ENCODE results near the gene CRIM1.

DNA sequence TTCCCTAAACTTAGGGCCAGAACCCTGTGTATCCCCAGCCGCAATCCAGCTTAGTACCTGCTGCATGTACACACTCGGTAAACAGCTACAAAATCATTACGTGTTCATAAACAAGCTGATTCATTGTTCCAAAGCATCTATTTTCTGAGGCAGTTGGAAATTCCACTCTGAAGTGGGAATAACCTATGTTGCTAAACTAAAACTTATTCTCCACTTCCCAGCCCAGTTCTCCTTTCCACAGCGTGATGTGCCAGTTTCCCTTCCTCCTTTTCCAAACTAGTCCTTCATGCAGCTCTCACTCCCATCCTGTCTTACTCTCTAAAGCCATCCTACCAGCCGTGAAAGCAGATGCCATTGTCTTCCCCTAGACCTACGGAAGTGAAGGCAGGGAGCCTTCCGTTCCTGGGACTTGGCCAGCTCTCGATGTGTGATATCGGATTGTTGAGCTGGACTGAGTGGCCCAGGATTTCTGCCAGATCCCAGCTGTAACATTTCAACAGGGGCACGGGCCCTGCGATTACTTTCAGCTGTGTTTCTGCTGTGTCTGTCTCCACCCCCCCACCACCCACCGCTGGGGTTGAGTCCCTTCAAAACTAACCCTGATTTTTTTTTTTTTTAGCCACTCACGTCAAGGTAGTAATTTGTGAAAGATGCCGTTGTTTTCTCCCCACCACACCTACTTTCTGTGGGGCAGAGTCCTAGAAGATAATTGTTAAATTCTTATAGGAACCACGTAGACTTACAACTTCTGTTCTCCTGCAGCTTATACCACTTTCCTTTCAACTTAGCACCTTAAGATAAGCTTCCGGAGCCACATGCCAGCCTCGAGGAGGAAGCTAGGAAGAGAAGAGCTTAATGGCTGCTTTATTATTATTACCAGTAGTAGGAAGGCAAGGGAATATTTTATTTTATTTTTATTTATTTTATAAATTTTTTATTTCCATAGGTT, 100.9 kb downstream of the CRIM1 start:
- TF ChIP-seq, protein P1, sequence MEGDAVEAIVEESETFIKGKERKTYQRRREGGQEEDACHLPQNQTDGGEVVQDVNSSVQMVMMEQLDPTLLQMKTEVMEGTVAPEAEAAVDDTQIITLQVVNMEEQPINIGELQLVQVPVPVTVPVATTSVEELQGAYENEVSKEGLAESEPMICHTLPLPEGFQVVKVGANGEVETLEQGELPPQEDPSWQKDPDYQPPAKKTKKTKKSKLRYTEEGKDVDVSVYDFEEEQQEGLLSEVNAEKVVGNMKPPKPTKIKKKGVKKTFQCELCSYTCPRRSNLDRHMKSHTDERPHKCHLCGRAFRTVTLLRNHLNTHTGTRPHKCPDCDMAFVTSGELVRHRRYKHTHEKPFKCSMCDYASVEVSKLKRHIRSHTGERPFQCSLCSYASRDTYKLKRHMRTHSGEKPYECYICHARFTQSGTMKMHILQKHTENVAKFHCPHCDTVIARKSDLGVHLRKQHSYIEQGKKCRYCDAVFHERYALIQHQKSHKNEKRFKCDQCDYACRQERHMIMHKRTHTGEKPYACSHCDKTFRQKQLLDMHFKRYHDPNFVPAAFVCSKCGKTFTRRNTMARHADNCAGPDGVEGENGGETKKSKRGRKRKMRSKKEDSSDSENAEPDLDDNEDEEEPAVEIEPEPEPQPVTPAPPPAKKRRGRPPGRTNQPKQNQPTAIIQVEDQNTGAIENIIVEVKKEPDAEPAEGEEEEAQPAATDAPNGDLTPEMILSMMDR (IDR thresholded peaks at IDR 0.05; ENCODE audit: borderline replicate concordance, extremely low read depth, low read length, poor library complexity, severe bottlenecking): no peak
- no peak for TF ChIP-seq EZH2 (IDR thresholded peaks at IDR 0.05; ENCODE audit: borderline replicate concordance, low read depth, low read length, severe bottlenecking)

Measured in DND-41 (cell line).